Measurements from ENCODE around the gene GCGR.

DNA sequence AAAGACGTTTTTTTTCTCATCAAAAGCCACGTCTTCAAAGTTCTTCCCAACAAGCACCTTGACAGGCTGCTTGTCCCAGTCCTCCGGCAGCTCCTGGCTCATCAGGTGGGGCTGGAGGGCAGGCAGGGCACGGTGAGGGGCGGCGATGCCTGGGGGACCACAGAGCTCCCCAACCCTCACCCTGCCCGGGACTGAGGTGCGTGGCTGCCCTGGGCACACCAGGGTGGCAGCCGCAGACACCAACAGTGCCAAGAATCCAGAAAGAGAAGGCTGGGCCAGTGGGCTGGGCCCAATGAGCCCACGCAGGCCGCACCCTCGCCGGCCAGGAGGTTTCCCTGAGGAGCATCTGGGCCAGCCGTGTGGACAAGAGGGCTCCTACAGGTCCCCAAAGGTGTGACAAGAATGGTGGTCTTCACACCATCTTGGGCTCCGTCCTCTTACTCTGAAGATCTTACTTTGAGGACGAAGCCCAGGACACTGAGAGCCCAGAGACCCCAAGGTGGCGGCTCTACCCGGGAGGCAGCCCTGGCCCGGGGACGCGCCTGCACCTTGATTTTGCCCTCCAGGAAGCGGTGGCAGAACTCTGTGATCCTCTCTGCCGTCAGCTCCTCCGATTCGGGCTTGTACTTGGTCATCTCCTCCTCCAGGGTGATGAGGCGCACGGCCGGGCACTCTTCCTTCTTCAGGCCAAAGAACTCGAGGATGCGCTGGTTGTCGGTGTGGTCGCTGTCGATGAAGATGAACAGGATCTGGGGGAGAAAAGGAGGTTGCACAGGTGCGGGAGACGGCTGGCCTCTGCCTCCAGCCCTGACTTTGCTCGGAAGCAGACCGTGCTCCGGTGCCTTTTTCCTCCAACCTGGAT lies 42.2 kb downstream of the GCGR start:
- TF ChIP-seq CTCF (IDR thresholded peaks at IDR 0.05): no peak
- TF ChIP-seq POLR2A (IDR thresholded peaks at IDR 0.05): no peak

All from lower leg skin (tissue), 3 donors.